ENCODE data around the gene WIZ. TPM values are rescaled to one million over a fixed set of nuclear protein-coding genes. Genes with fewer than 3 reads are reported as not detected.

WIZ gene
- total and polyA plus RNA-seq, 2 of the 8 experiments (the other 6 are each of a cell fraction or from before 2014, with no cell fraction given) = 12.5 to 33.2 TPM

DNA sequence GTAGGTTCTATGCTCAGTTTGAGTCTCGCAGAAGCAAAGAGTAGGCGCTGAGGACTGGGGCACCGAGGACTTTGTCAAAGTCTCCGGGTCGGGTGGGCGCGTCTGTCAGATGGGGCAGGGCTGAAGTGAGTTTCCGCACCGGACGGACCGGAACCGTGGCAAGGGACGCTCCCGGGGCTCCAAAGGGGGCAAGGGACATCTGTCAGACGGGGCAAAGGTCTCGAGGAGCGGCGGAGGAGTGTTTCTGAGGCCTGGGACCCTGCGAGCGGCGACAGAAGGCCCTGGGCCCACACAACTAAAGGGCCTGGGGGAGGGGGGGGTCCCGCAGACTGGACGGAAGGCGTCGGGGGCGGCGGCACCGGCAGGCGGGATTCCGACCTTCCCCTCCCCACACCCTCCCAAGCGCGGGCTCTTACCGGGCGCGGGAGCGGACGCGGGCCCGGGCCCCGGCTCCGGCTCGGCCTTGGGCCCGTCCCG lies 17.7 kb downstream of the WIZ start (continued):
- no peak for TF ChIP-seq CBX8 (IDR thresholded peaks at IDR 0.05; ENCODE audit: borderline replicate concordance, low read depth, low read length)
- TF ChIP-seq SIN3A (conservative IDR thresholded peaks at IDR 0.05 in 1 of 2, IDR thresholded peaks at IDR 0.05 in 1 of 2; ENCODE audit: low read depth in 1 of 2, low read length in 2 of 2) = 0 out of 4 replicates have a peak, but pooled peaks of 1 of the 2 experiments have one; percentile 24
- no peak for TF ChIP-seq SUZ12 (IDR thresholded peaks at IDR 0.05; ENCODE audit: low read length)
- peak; percentile 72 for TF ChIP-seq SAP30 (IDR thresholded peaks at IDR 0.05; ENCODE audit: insufficient read depth, insufficient replicate concordance, low read length)
- TF ChIP-seq, protein P1, sequence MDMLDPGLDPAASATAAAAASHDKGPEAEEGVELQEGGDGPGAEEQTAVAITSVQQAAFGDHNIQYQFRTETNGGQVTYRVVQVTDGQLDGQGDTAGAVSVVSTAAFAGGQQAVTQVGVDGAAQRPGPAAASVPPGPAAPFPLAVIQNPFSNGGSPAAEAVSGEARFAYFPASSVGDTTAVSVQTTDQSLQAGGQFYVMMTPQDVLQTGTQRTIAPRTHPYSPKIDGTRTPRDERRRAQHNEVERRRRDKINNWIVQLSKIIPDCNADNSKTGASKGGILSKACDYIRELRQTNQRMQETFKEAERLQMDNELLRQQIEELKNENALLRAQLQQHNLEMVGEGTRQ (IDR thresholded peaks at IDR 0.05; ENCODE audit: low read length) = no peak
- 0 out of 2 replicates have a peak, but pooled peaks have one; percentile 5 for TF ChIP-seq KDM5A (IDR thresholded peaks at IDR 0.05; ENCODE audit: low read length)
- TF ChIP-seq KDM1A (IDR thresholded peaks at IDR 0.05; ENCODE audit: borderline replicate concordance, low read length) = no peak
- TF ChIP-seq CBX5 (IDR thresholded peaks at IDR 0.05; ENCODE audit: low read depth, low read length) = no peak
- TF ChIP-seq SP2 (IDR thresholded peaks at IDR 0.05; ENCODE audit: low read length) = no peak

Data from H1 (cell line).